HTERT RPE-1 (cell line): ENCODE data around the gene CDH2.

Source experiments
- in situ Hi-C: fragments of 300-500 bp; cut with MboI; formaldehyde crosslinking; loops from 4 replicates; pipeline ENCODE4 v1.14.3; 2020; ENCODE audit warnings: low sequenced_read_pairs

CDH2 gene

DNA sequence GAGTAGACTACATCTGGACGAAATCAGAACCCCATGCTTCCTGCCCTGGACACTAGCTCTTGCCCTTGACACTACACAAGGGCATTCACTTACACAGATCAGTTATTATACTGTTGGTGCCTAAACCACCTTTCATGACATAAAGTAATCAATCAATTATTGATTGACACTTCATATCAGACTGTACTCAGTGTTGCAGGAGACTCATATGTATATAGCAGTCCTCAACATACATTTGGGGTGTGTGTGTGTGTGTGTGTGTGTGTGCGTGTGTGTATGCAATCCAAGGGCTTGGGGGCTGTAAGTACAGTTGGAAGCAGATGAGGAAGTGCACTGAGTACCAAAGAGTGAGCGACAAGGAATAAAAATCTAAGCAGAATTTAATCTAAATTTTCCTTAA is 5.1 kb downstream of the CDH2 start:
- in situ Hi-C loops: no loop called here

DNA sequence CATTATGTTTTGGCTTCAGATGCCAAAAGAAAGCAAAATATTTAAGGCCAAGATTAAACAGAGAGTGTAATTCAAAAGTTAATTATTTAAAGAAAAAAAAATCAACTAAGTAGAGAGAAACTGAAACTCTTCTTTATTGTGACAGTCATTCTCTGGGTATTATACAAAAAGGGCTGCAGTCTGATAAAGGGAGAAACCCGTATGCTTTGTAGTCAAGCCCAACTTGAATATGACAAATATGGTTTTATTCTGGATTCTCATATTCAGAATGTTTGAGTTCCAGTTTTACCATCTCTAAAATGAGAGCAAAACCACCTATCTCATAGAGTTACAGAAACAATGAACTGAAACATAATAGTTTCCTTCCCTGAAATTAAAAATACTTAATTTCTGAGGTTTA is 8.2 kb downstream of the CDH2 start:
- in situ Hi-C loops: no loop called here

DNA sequence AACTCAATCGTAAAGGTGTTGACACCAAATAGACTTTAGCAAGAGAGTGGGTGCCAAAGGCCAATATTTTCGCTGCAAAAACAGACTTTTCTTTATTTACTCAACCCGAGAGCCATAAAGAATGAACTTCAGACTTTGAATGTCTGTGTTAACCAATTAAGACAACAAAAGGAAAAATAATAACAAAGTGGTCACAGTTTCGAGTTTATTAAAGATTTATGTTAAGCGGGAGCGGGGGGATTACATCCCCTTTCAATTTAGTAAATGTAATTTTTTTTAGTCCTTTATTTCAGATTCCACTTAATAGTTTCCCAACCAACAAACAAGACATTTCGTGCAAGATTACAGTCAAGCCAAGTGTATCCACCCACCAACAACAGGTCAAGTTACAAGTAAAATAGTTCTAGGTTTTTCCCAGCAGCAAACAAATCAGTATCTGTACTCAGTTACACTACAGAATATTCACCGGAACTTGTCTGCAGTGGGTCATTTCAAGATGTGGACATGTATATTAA is 9.0 kb downstream of the CDH2 start:
- in situ Hi-C loops: no loop called here

DNA sequence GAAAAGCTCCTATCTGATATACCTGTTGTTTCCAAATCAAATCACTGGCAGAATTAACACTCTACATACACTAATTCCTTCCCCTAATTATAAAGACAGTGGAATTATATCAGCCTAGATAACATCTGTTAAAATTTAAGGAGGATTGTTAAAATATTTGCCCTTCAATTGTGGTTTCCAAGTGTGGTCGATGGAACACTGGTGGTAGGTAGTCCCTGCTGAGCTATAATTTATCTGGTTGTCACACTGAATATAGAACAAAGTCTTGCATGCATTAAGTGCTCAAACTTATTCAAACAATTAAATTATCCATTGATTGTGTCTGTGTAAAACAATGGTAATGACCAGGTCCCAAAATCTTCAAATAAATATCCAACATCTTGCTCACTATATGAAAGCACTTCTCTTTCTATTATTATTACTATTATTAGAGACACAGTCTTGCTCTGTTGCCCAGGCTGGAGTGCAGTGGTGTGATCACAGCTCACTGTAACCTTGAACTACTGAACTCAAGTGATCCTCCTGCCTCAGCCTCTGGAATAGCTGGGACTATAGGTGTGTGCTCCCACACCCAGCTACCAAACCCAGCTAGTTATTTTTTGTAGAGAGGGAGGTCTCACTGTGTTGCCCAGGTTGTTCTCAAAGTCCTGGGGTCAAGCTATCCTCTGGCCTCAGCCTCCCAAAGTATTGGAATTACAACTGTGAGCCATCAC is 12.0 kb downstream of the CDH2 start:
- in situ Hi-C loops: no loop called here

GRCh38 chr18:28163201-28163775 is 13.6 kb downstream of the CDH2 start:
- in situ Hi-C loops: no loop called here

- in situ Hi-C loops: no loop called here
Observed at GRCh38 chr18:28161608-28162599, 15.0 kb downstream of the CDH2 start.

DNA sequence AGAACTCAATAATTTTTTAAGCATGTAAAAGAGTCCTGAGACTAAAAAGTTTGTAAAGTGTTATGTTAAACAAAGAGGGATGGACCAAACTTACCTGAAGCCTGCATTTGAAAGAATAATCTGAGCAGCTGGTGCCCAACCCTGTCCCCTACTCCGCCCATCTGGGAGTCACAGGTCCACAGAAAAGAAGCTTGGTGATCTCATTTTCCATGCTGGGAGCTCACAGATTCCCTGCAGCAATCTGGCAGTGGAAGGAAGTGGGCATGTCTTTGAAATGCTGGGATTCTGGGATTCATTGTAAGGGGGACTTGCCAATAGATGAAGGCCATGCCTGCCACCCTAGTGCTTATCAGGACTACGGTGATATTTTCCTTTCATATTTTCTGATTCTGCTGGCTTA is 17.9 kb downstream of the CDH2 start:
- in situ Hi-C loops: no loop called here

DNA sequence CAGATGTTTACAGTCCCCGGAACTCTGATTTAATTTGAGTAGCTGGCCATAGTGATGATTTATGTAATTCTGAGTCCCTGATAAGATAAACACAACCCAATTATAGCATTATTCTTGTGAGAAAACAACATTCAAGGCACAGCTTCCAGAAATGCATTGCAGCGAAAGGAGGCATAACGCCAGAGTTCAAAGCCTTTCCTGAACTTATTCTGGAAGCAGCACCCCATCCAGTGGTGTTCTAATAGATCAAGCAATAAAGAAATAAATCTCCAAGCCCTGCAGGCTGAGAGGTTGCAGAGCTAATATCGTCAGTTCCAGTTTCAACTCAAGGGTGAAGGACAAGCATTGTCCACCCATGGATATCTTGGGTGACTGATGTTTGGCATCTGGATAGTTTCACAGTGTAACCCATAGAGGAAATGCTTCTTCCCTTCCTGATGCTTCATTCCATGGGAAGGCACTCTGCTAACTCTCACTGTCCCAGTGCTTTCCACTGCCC is 18.8 kb downstream of the CDH2 start:
- in situ Hi-C loops: no loop called here

DNA sequence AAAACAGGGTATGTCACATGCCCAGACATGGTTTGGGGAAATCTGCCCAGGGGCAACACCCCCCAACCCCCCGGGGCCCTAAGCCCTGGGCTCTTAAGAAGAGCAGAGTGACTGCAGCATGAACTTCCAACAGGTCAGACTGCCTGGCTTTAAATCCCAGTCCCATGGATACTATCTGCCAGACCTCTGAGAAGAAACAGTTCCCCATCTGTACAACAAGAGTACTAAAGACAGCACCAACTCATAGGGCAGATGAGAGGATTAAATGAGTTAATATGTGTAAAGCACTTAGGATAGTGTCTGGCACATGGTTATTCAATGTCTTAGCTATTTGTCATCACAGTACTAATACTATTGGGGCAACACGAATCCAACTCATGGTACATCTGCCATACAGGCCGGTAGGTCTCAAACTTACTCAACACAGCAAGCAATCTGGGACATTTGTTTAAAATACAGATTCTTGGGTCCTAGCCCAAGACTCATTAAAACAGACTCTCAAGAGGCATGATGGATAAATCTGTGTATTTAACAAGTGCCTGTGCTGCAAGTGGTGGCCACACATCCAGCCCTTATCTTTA is 23.4 kb downstream of the CDH2 start:
- in situ Hi-C loops: no loop called here

DNA sequence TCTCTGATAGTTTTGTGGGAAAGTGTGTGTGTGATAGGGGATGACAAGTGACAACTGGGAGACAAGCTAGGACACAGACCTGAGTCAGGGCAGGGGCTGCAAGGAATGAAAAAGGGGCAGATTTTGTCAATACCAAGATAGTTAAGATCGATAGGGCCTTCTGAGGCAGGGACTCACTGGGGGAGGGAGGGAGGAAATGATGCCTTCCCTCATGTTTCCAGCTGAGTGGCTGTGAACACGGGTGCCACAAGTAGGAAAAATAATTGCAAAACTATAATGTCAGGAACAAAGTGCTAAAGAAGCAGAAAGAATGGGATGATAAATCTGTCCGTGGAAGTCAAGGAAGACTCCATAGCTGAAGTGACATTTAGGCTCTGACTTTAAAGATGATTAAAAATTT is 24.2 kb downstream of the CDH2 start:
- in situ Hi-C loops: no loop called here

GRCh38 chr18:28152354-28152753 is 24.6 kb downstream of the CDH2 start:
- in situ Hi-C loops: no loop called here

DNA sequence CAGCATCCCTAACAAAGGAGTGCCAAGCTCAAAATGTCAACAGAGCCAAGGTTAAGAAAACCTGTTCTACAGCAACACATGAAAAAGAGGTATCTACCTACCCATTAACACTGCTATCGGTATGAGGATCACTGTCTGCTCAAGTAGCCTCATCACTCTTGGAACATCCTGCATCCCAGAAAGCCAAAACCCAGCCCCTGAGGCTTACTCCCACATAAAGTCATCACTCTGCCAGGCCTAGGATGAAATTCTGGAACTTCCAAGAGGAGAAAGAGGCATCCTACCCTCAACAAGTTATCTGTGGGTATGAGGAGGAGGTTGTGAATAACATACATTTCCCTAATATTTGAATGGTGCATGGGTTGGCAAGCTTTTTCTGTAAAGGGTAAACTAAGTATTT is 25.5 kb downstream of the CDH2 start:
- in situ Hi-C loops: no loop called here

DNA sequence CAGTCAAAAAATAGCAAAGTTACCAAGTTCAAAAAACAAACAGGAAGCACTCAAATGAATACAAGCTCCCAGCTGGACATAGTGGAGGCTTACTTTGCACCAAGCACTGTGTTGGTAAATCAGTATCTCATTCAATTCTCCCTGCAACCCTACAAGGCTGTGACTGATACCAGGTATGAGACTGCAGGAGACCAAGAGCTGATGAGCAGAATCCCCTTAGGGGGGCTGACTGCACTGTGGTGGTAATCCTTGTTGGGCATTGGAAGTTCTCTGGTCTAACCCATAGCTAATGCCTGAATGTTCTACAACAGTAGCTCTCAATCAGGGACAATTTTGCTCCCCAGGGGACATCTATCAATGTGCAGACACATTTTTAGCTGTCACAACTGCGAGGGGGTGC is 26.0 kb downstream of the CDH2 start:
- in situ Hi-C loops: no loop called here

DNA sequence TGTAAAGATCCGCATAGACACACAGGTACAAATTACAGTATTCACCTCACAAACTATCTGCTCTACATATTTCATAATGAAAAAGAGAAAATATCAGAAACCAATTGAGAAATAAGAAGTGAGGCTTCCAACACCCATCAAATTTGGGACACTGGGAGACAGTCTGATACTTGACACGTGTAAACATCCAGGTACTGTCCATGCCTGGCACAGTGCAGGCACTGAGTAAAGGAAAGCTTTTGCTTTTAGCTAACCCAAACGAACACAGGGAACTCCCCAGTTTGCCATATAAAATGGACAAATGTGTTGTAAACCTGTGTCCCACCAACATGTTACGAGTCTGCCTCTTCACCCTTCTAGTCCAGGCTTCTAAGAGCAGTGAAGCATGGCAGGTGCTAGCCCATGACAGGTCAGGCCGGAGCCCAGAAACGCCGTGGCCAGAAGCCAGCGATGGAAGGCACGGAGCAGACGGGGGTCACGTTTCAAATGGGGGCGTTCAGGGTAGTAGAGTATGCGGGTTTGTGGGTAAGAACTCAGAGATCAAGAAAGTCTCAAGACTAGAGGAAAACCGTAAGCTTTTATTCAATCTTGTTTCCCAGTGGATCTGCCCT is 27.0 kb downstream of the CDH2 start:
- in situ Hi-C loops: no loop called here

DNA sequence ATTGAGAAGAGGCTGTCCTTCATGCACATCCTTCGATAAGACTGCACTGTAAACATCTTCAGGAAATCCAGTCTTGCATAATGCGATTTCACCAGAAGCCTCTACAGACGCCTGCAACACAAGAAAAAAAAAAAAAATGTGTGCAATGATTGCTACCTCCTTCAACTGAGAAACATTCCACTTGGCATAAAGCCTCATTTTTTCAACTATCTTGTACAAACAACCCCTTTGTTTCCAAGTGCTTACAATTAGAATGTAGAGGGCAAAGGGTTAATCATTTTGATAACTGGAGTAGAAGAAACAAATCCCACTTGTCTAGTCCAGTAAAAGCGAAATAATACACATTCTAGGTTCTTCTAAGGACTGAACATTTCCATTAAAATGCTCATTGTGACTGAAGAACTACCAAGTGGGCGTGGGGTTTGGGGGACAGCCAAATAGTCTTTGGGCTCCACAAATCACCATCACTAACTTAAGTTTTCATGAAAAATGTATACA is 29.2 kb downstream of the CDH2 start:
- in situ Hi-C loops: no loop called here

GRCh38 chr18:28143725-28144124 is 33.2 kb downstream of the CDH2 start:
- in situ Hi-C loops: no loop called here

- in situ Hi-C loops: no loop called here
Observed at GRCh38 chr18:28138816-28139215, 38.1 kb downstream of the CDH2 start.

- in situ Hi-C loops: no loop called here
Observed at GRCh38 chr18:28136071-28136470, 40.9 kb downstream of the CDH2 start.

DNA sequence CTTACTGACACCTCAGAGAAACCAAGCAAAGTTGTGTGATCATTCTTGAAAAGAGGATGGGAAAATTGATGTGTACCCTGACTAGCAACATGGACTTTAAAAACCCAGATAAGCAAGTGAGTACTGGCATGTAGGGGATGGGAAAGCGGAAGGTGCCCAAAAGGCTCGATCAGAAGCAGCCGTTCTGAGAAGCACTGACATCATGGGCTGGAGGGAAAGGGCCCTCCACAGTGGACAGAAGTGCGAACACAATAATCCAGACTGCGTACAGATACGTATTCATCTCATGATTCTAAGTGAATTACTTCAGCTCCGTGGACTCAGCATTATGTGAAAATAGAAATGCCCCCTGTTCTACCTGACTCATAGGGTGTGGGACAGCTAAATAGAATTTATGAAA is 42.2 kb downstream of the CDH2 start:
- in situ Hi-C loops: no loop called here

GRCh38 chr18:28132084-28132483 is 44.8 kb downstream of the CDH2 start:
- in situ Hi-C loops: no loop called here

GRCh38 chr18:28128659-28128980 is 48.3 kb downstream of the CDH2 start:
- in situ Hi-C loops: no loop called here
